Measurements from ENCODE around the gene TIGD7.

TIGD7 gene

DNA sequence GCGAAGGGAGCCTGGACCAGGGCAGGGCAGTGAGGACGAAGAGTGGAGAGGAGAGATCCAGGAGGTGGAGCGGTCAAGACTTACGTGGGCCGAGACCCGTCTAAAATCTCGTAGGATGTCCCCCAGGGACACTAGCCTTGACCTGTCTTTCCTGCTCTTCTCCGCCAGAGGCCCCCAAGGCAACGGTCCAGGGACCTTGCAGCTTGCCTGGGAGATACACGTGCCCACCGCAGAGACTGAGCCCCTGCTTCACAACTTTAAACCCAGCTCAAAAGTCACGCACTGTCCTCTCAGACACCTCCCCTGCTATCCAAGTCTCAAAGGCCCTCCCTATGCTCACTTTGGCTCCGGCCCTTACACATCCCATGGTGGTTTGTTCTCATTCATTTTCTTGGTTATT lies 9.4 kb downstream of the TIGD7 start:
- H3K27me3 ChIP-seq (ENCODE audit: insufficient read depth, poor library complexity, severe bottlenecking) = no peaks in the 10 kb centered on the region
- TF ChIP-seq, protein P1, sequence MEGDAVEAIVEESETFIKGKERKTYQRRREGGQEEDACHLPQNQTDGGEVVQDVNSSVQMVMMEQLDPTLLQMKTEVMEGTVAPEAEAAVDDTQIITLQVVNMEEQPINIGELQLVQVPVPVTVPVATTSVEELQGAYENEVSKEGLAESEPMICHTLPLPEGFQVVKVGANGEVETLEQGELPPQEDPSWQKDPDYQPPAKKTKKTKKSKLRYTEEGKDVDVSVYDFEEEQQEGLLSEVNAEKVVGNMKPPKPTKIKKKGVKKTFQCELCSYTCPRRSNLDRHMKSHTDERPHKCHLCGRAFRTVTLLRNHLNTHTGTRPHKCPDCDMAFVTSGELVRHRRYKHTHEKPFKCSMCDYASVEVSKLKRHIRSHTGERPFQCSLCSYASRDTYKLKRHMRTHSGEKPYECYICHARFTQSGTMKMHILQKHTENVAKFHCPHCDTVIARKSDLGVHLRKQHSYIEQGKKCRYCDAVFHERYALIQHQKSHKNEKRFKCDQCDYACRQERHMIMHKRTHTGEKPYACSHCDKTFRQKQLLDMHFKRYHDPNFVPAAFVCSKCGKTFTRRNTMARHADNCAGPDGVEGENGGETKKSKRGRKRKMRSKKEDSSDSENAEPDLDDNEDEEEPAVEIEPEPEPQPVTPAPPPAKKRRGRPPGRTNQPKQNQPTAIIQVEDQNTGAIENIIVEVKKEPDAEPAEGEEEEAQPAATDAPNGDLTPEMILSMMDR (IDR thresholded peaks at IDR 0.05; ENCODE audit: insufficient read depth, low read length) = no peak
- TF ChIP-seq, protein P2, sequence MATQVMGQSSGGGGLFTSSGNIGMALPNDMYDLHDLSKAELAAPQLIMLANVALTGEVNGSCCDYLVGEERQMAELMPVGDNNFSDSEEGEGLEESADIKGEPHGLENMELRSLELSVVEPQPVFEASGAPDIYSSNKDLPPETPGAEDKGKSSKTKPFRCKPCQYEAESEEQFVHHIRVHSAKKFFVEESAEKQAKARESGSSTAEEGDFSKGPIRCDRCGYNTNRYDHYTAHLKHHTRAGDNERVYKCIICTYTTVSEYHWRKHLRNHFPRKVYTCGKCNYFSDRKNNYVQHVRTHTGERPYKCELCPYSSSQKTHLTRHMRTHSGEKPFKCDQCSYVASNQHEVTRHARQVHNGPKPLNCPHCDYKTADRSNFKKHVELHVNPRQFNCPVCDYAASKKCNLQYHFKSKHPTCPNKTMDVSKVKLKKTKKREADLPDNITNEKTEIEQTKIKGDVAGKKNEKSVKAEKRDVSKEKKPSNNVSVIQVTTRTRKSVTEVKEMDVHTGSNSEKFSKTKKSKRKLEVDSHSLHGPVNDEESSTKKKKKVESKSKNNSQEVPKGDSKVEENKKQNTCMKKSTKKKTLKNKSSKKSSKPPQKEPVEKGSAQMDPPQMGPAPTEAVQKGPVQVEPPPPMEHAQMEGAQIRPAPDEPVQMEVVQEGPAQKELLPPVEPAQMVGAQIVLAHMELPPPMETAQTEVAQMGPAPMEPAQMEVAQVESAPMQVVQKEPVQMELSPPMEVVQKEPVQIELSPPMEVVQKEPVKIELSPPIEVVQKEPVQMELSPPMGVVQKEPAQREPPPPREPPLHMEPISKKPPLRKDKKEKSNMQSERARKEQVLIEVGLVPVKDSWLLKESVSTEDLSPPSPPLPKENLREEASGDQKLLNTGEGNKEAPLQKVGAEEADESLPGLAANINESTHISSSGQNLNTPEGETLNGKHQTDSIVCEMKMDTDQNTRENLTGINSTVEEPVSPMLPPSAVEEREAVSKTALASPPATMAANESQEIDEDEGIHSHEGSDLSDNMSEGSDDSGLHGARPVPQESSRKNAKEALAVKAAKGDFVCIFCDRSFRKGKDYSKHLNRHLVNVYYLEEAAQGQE (IDR thresholded peaks at IDR 0.05; ENCODE audit: insufficient replicate concordance, low read depth) = no peak
- no peak for TF ChIP-seq GABPA (IDR thresholded peaks at IDR 0.05; ENCODE audit: low read depth)
- no peak for TF ChIP-seq SPI1 (IDR thresholded peaks at IDR 0.05; ENCODE audit: borderline replicate concordance, low read depth)
- no peak for TF ChIP-seq POLR2AphosphoS5 (IDR thresholded peaks at IDR 0.05; ENCODE audit: low read depth)
- H3K27ac ChIP-seq (replicated peaks) = no peak overlapping the region
- DNase-seq (ENCODE audit: low read depth in 1 of 2, low spot score in 1 of 2) = no peak
- no peak overlapping the region for H3K4me3 ChIP-seq (replicated peaks; ENCODE audit: insufficient read depth, low read length)

DNA sequence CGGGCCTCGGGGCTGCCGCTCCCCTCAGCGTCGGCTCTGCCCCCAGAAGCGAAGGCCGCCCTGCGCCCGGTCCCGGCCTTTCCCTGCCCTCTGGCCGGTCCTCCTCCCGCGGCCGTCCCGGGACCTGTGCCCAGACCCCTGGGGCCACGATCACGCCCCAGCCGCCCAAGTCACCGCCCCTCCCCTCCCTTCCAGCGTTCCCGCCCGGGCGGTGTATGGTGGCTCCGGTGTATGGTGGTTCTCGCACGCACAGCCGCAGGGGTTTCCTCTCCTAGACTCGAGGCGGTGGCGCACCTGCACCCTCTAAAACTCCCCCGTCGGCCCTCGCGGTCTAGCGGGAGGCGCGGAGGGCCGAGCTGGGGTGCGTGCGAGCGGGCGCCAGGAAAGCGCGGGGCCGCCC lies 10.0 kb downstream of the TIGD7 start:
- H3K27ac ChIP-seq (replicated peaks) = no peak overlapping the region
- DNase-seq (ENCODE audit: low read depth in 1 of 2, low spot score in 1 of 2) = no peak
- no peak overlapping the region for H3K4me3 ChIP-seq (replicated peaks; ENCODE audit: insufficient read depth, low read length)
- no peaks in the 10 kb centered on the region for H3K27me3 ChIP-seq (ENCODE audit: insufficient read depth, poor library complexity, severe bottlenecking)
- TF ChIP-seq, protein P1 (IDR thresholded peaks at IDR 0.05; ENCODE audit: insufficient read depth, low read length) = no peak
- TF ChIP-seq GABPA (IDR thresholded peaks at IDR 0.05; ENCODE audit: low read depth) = no peak
- TF ChIP-seq POLR2AphosphoS5 (IDR thresholded peaks at IDR 0.05; ENCODE audit: low read depth) = no peak
- TF ChIP-seq, protein P2 (IDR thresholded peaks at IDR 0.05; ENCODE audit: insufficient replicate concordance, low read depth) = no peak
- no peak for TF ChIP-seq SPI1 (IDR thresholded peaks at IDR 0.05; ENCODE audit: borderline replicate concordance, low read depth)

DNA sequence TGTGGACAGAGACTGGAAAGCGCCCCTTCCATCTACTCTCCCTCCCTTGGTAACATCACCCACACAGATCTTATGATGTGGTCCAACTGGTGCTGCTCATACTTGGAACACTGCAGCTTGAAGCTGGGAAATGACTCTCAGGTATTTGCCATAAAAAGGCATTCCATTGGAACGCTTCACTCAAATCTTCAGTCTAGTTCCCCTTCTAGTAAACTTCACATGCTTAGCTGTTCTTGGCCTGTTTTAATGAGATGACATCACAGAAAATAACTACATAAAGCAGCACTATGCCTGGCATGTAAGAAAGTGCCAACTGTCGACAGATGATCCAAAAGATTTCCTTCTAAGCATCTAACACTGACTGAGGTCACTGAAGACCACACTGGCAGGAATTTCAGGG lies 12.6 kb downstream of the TIGD7 start:
- H3K27me3 ChIP-seq (ENCODE audit: insufficient read depth, poor library complexity, severe bottlenecking) = no peaks in the 10 kb centered on the region
- no peak for DNase-seq (ENCODE audit: low read depth in 1 of 2, low spot score in 1 of 2)
- H3K4me3 ChIP-seq (replicated peaks; ENCODE audit: insufficient read depth, low read length) = no peak overlapping the region
- H3K27ac ChIP-seq (replicated peaks) = no peak overlapping the region
- TF ChIP-seq POLR2AphosphoS5 (IDR thresholded peaks at IDR 0.05; ENCODE audit: low read depth) (no peak), SPI1 (IDR thresholded peaks at IDR 0.05; ENCODE audit: borderline replicate concordance, low read depth) (no peak), GABPA (IDR thresholded peaks at IDR 0.05; ENCODE audit: low read depth) (no peak)
- TF ChIP-seq, protein P1 (IDR thresholded peaks at IDR 0.05; ENCODE audit: insufficient read depth, low read length) = no peak
- TF ChIP-seq, protein P2 (IDR thresholded peaks at IDR 0.05; ENCODE audit: insufficient replicate concordance, low read depth) = no peak
